HG02884 (cell line): ENCODE measurements around the gene TMED9.

Experiments used
- ATAC-seq: cut with Tn5 transposase; IDR thresholded peaks from one replicate; pipeline ENCODE4 v1.9.1; 2021; ENCODE audit warnings: mild to moderate bottlenecking, moderate library complexity; ENCODE audit not compliant: unreplicated experiment

The TMED9 gene

GRCh38 chr5:177576169-177576568 lies 15.8 kb upstream of the TMED9 start:
- no peak for ATAC-seq

DNA sequence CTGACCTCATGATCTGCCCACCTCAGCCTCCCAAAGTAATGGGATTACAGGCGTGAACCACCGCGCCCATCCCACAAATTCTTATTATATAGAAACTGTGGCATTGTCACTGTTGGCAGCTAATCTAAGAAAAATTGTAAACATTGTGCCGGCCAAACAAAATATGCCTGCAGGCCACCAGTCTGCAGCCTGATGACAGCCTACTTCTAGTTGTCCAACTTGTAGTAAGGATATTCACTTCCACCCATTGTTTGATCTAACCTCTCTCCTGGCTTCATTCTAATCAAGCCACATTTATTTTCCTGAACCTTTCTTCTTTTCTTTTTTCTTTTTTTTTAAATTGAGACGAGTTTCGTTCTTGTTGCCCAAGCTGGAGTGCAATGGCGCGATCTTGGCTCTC lies 13.7 kb upstream of the TMED9 start:
- no peak for ATAC-seq

GRCh38 chr5:177588413-177588909 lies 3.5 kb upstream of the TMED9 start:
- ATAC-seq: no peak

- ATAC-seq: no peak
Observed at GRCh38 chr5:177590406-177590805, 1.6 kb upstream of the TMED9 start.

DNA sequence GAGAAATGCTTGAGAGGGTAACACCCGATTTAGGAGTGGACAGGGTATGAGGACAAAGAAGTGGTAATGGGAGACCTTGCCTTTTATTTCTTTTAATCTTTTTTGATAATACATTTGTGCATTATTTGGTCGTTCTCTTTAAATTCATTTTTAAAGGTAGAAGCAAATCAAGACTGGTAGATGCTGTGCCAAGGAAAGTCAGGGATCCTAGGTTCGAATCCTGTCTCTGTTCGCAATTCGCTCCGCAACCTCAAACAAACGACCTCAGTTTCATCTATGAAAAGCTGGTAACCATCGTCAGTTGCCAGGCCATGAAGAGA lies 353 bp upstream of the TMED9 start:
- ATAC-seq: no peak

GRCh38 chr5:177592905-177593304 lies 902 bp downstream of the TMED9 start:
- ATAC-seq: no peak

DNA sequence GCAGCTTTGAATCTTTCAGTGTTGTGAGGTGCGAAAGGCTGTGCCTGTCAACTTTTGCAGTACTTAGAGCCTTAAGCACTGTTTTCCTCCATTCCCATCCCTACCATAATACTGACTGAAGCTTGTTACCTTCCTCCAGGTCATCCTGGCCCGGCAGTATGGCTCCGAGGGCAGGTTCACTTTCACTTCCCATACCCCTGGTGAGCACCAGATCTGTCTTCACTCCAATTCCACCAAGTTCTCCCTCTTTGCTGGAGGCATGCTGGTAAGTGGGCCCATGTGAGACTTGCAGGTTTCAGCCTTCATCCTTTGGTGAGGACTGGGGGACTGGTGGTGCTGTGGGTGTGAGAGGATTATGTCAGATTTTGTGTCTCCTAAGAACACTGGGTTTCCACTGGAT lies 1.5 kb downstream of the TMED9 start:
- ATAC-seq: no peak

DNA sequence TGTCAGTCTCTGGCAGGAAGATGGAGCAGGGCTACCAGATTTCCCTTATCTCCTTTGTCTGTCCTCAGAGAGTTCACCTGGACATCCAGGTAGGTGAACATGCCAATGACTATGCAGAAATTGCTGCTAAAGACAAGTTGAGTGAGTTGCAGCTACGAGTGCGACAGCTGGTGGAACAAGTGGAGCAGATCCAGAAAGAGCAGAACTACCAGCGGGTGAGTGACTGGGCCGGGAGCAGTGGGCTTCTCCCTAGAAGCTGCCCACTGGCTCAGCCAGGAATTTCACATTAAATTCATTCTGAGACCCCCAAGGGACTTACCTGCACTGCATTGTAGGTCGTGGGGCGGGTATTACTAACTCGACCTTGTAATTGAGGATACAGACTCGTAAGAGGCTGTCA lies 2.1 kb downstream of the TMED9 start:
- ATAC-seq: no peak

DNA sequence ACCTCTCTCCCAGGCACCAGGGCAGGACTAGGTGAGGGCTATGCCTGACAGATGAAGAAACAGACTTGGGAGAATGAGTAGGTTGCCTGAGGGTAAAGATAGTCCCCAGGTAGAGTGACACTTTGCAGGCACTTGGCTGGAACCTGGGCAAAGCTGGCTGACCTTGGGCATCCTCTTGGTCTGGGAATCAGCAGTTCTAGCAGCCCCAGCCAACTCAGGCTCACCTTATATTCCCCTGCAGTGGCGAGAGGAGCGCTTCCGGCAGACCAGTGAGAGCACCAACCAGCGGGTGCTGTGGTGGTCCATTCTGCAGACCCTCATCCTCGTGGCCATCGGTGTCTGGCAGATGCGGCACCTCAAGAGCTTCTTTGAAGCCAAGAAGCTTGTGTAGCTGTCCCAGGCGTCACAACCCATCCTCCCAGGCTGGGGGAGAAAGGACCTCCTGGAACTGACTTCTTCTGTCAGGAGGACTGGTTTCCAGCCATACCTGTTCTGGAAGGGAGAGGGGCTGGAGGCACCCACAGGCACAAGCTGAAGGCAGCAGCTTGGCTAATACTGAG lies 3.1 kb downstream of the TMED9 start:
- ATAC-seq: no peak

GRCh38 chr5:177595991-177596774 lies 4.2 kb downstream of the TMED9 start:
- no peak for ATAC-seq

- ATAC-seq: no peak
Observed at GRCh38 chr5:177596775-177597238, 4.8 kb downstream of the TMED9 start.

GRCh38 chr5:177598477-177598876 lies 6.5 kb downstream of the TMED9 start:
- no peak for ATAC-seq

DNA sequence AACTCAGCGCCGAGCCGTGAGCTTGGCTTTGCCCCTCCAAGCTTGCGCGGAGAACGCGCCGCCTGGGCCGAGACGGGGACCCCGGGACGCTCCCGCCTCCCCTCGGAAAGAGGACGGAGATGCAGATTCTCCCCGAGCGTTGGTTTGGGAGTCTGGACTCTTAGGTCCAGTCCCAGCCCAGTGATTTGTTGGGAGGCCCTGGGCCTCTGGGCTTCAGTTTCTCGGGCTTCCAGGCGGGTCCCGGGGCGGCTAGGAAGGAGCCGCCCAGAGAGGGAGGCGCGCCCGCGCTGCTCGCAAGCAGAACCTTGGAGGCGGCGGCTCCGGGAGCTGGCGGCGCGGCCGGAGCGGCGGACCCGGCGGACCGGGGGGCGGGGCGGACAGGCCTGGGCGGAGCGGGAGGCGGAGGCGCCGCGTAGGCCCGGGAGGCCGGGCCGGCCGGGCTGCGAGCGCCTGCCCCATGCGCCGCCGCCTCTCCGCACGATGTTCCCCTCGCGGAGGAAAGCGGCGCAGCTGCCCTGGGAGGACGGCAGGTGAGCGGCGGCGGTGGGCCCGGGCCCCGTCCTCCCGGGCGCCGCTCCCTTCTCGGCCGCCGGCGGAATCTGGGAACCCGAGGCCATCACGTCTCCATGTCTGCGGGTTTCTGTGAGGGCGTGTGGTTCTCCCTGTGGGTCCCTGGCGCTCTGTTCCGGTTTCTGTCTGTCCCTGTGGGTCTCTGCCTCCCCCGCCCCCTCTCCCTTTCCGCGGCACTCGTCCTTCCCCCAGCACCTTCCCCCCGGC lies 7.9 kb downstream of the TMED9 start, which contains the start of gene B4GALT7:
B4GALT7 (plus strand) TSS at position 402 of the 777 bp plus-strand sequence; CDS start at position 481, 79 bp downstream.
- peak; percentile 75 for ATAC-seq

DNA sequence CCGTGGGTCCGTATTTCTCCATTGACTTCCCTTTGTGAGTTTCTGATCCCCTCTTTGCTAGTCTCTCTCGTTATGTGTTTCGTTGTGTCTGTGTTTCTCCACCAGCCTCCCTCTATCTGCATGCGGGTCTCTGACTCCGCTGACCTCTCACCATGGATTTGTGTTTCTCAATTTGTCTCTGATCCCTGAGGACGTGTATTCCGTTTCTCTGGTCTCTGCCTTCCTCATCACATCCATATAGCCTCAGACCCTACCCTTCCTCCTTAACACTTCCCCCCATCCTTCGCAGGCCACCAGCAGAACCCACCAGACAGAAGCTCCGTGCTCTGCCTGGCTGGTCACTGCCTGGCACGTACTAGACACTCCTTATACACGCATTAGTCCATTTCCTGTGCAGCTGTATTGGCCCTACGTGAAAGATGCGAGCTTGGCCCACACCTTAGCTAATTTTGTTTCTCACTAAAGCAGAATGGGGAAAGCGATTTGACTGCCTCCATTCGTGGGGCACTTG lies 8.6 kb downstream of the TMED9 start:
- ATAC-seq: no peak

GRCh38 chr5:177601126-177601525 lies 9.1 kb downstream of the TMED9 start:
- ATAC-seq: no peak

- no peak for ATAC-seq
Observed at GRCh38 chr5:177601577-177602457, 9.8 kb downstream of the TMED9 start.

- ATAC-seq: no peak
Observed at GRCh38 chr5:177602458-177602830, 10.4 kb downstream of the TMED9 start.

DNA sequence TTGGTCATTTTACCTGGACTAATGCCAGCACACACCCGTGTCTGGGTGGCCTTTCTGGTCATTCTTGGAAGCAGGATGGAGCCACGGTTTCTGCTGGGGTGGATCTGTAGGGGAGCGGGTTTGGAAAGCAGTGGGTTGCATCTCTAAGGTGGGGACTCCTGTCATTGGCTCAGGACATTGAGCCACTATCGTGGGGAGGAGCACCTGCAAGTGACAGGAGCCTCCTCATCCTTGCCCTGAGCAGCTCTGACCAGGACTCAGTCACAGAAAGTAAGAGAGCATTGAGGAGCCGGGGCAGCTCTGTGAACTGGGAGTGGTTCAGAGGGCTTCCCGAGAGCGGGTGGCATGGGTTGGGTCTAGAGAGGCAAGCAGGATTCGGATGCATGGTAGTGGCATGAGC lies 11.6 kb downstream of the TMED9 start:
- ATAC-seq: no peak

- ATAC-seq: no peak
Observed at GRCh38 chr5:177604116-177604521, 12.1 kb downstream of the TMED9 start.

- ATAC-seq: no peak
Observed at GRCh38 chr5:177604656-177605055, 12.7 kb downstream of the TMED9 start.

DNA sequence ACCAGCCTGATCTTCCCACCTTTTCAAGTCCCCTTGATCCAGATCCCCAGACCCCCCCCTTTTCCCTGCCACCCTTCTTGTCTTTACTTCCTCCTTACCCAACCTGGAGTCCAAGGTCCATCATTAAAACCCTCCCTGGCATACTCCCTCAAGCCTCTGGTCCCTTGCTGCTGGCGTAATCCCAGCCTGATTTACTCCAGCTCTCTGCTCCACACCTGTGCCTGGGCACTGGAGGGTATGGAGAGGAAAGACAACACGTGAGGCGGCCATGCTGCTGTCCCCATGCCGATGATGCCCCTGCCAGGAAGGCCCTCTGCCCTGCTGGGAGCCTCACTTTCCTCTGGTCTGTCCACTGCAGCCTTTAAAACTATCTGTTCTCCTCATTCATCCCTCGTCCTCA lies 13.1 kb downstream of the TMED9 start:
- no peak for ATAC-seq
